Measurements from ENCODE around the gene MBD3. TPM values are rescaled to one million over a fixed set of nuclear protein-coding genes. Genes with fewer than 3 reads are reported as not detected.

The MBD3 gene
- polyA plus RNA-seq, 1 donor, result 59.1 TPM

DNA sequence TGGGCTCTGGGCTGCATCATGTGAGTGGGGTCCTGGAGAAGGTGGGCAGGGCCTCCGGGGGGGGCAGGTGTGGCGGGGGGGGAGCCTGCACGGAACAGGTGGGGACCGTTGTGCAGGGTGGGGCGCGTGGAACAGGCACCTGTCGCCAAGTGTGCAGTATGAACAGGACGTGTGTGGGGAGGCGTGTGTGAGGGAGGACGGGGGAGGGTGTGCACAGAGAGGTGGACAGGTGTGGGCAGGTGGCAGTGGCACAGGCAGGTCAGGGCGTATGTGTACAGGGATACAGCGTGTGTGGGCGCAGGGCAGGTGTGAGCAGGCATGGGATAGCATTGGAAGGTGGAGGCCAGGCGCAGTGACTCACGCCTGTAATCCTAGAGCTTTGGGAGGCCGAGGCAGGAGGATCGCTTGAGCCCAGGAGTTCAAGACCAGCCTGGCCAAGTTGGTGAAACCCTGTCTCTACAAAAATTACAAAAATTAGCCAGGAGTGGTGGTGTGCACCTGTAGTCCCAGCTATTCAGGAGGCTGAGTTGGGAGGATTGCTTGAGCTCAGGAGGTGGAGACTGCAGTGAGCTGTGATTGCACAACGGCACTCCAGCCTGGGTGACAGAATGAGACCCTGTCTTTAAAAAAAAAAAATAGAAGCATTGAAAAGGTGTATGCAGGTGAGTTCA is 65.6 kb downstream of the MBD3 start:
- WGBS (ENCODE audit: insufficient coverage, low lambda C conversion rate), result 76% methylated on average over 3 of the region's 18 CpGs
- H3K27ac ChIP-seq (ENCODE audit: low read length), result no peak overlapping the region
- H3K4me1 ChIP-seq (ENCODE audit: control insufficient read depth, insufficient read depth, low read length), result no peaks in the 10 kb centered on the region
- peaks cover 36% of the 10 kb centered on the region for H3K27me3 ChIP-seq (ENCODE audit: control insufficient read depth, insufficient read depth, low read length)
- peaks cover 3% of the 10 kb centered on the region for H3K9me3 ChIP-seq (ENCODE audit: control insufficient read depth, low read depth, low read length)
- DNase-seq, result no peak
- no peak overlapping the region for H3K4me3 ChIP-seq (ENCODE audit: low read length)
- H3K36me3 ChIP-seq (ENCODE audit: control insufficient read depth, insufficient read depth, low read length), result no peaks in the 10 kb centered on the region

GRCh38 chr19:1526066-1526778 is 66.4 kb downstream of the MBD3 start:
- Histone ChIP-seq H3K4me1 (ENCODE audit: control insufficient read depth, insufficient read depth, low read length) (no peaks in the 10 kb centered on the region), H3K4me3 (ENCODE audit: low read length) (no peak overlapping the region), H3K36me3 (ENCODE audit: control insufficient read depth, insufficient read depth, low read length) (no peaks in the 10 kb centered on the region), H3K9me3 (ENCODE audit: control insufficient read depth, low read depth, low read length) (peaks cover 3% of the 10 kb centered on the region), H3K27ac (ENCODE audit: low read length) (no peak overlapping the region), H3K27me3 (ENCODE audit: control insufficient read depth, insufficient read depth, low read length) (peaks cover 42% of the 10 kb centered on the region)
- DNase-seq, result no peak
- no CpG with 5 or more reads among the region's 33 CpGs for WGBS (ENCODE audit: insufficient coverage, low lambda C conversion rate)

- no peak for DNase-seq
- peaks cover 3% of the 10 kb centered on the region for H3K9me3 ChIP-seq (ENCODE audit: control insufficient read depth, low read depth, low read length)
- H3K27ac ChIP-seq (ENCODE audit: low read length), result no peak overlapping the region
- no CpG with 5 or more reads among the region's 31 CpGs for WGBS (ENCODE audit: insufficient coverage, low lambda C conversion rate)
- H3K36me3 ChIP-seq (ENCODE audit: control insufficient read depth, insufficient read depth, low read length), result no peaks in the 10 kb centered on the region
- H3K4me3 ChIP-seq (ENCODE audit: low read length), result no peak overlapping the region
- H3K4me1 ChIP-seq (ENCODE audit: control insufficient read depth, insufficient read depth, low read length), result no peaks in the 10 kb centered on the region
- H3K27me3 ChIP-seq (ENCODE audit: control insufficient read depth, insufficient read depth, low read length), result peaks cover 42% of the 10 kb centered on the region
These were observed 67.3 kb downstream of the MBD3 start for GRCh38 chr19:1525343-1525742.

DNA sequence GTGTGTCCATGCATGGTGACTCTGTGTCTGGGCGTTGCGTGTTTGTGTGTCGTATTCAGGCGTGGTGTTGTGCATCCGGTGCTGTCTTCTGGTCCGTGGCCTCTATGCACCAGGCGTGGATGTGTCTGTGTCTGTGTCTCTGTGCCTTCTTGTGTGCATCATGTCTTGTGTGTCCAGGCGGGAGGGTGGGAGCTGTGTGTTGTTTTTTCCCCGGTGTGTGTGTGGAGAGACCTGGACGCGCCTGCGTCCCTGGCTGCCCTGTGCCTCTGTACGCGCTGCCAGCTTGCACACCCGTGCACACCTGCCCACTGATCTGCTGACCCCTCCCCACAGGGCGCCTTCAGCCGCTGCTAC is 67.7 kb downstream of the MBD3 start:
- H3K4me3 ChIP-seq (ENCODE audit: low read length), result no peak overlapping the region
- no peaks in the 10 kb centered on the region for H3K36me3 ChIP-seq (ENCODE audit: control insufficient read depth, insufficient read depth, low read length)
- no peak overlapping the region for H3K27ac ChIP-seq (ENCODE audit: low read length)
- H3K4me1 ChIP-seq (ENCODE audit: control insufficient read depth, insufficient read depth, low read length), result no peaks in the 10 kb centered on the region
- DNase-seq, result no peak
- H3K9me3 ChIP-seq (ENCODE audit: control insufficient read depth, low read depth, low read length), result peaks cover 3% of the 10 kb centered on the region
- no CpG with 5 or more reads among the region's 17 CpGs for WGBS (ENCODE audit: insufficient coverage, low lambda C conversion rate)
- H3K27me3 ChIP-seq (ENCODE audit: control insufficient read depth, insufficient read depth, low read length), result peaks cover 42% of the 10 kb centered on the region

DNA sequence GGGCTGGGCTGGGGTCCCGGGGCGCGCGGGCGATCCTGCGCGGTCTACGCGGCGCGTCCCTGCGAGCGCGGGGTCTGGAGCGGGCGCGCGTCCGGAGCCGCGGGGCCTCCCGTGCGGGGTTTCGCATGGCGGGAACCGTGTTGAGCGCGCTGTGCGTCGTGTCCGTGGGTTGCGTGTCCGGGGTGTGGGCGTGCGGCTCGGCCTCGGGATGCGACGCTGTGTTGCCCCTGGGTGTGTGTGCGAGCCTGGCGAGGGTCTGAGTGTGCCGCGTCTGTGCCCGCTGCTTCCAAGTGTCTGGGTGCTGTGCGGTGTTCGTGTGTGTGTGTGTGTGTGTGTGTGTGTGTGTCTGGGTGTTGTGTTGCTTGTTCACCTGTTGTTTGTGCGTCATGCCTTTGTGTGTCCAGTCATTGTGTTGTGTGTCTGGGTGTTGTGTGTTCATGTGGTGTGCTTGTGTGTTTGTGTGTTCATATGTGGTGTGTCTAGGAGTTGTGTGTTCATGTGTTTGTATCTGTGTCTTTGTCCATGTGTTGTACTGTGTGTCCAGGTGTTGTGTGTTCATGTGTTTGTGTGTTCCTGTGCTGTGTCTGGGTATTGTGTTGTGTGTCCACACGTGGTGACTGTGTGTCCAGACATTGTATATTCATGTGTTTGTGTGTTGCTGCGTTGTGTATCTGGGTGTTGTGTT is 68.2 kb downstream of the MBD3 start:
- H3K4me1 ChIP-seq (ENCODE audit: control insufficient read depth, insufficient read depth, low read length), result no peaks in the 10 kb centered on the region

More for the DNA sequence above, 68.2 kb downstream of the MBD3 start:
- Histone ChIP-seq H3K36me3 (ENCODE audit: control insufficient read depth, insufficient read depth, low read length) (no peaks in the 10 kb centered on the region), H3K4me3 (ENCODE audit: low read length) (no peak overlapping the region), H3K27ac (ENCODE audit: low read length) (no peak overlapping the region), H3K27me3 (ENCODE audit: control insufficient read depth, insufficient read depth, low read length) (peaks cover 42% of the 10 kb centered on the region), H3K9me3 (ENCODE audit: control insufficient read depth, low read depth, low read length) (peaks cover 3% of the 10 kb centered on the region)
- no peak for DNase-seq
- WGBS (ENCODE audit: insufficient coverage, low lambda C conversion rate), result no CpG with 5 or more reads among the region's 49 CpGs

Other genes starting within 250 kb of the MBD3 start
- 91.9 TPM for gene NDUFS7, start 209.0 kb downstream of the MBD3 start, polyA plus RNA-seq
- gene GAMT, start 191.3 kb downstream of the MBD3 start, polyA plus RNA-seq, result 16.0 TPM
- gene DAZAP1, start 185.3 kb downstream of the MBD3 start, polyA plus RNA-seq, result 97.8 TPM
- 1,404 TPM for gene RPS15, start 154.5 kb downstream of the MBD3 start, polyA plus RNA-seq
- gene APC2, start 142.7 kb downstream of the MBD3 start, polyA plus RNA-seq, result 5.6 TPM
- 29.8 TPM for gene C19orf25, start 113.7 kb downstream of the MBD3 start, polyA plus RNA-seq
- gene PCSK4, start 102.5 kb downstream of the MBD3 start, polyA plus RNA-seq, result 4.7 TPM
- 228 TPM for gene REEP6, start 101.7 kb downstream of the MBD3 start, polyA plus RNA-seq
- 24.9 TPM for gene ADAMTSL5, start 79.8 kb downstream of the MBD3 start, polyA plus RNA-seq
- 0.09 TPM for gene PLK5, start 68.8 kb downstream of the MBD3 start, polyA plus RNA-seq
- 17.8 TPM for gene MEX3D, start 24.5 kb downstream of the MBD3 start, polyA plus RNA-seq
- 124 TPM for gene UQCR11, start 12.6 kb upstream of the MBD3 start, polyA plus RNA-seq
- 74.3 TPM for gene TCF3, start 59.8 kb upstream of the MBD3 start, polyA plus RNA-seq
- gene ONECUT3, start 160.6 kb upstream of the MBD3 start, polyA plus RNA-seq, result 1.6 TPM
- gene ATP8B3, start 219.4 kb upstream of the MBD3 start, polyA plus RNA-seq, result 0.99 TPM

Data from large intestine (tissue), 3 donors.